ENCODE measurements around the gene SMG9. TPM values are rescaled to one million over a fixed set of nuclear protein-coding genes. Genes with fewer than 3 reads are reported as not detected.

SMG9 gene
- total and polyA plus RNA-seq, 2 of the 4 experiments (the other 2 are of a cell fraction): 4.8 to 24.3 TPM

DNA sequence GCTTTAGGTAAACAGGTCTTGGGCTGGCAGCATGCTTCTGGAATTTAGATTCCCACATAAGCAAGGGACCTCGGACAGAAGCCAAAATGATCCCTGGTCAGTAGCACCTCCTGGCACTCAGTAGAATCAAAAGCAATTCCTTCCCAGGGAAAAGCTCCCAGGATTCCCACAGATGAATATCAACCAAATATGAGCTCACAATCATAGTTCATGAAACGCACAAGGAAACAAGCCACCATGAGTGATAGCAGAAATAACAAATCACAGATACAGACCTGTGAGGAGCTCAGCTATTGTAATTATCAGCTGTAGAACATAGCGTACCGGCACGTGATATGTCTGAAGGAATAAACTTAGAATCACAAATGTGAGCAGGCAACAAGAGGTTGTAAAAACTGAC, 63.0 kb downstream of the SMG9 start:
- no peak overlapping the region for H3K18ac ChIP-seq (ENCODE audit: low read depth, low read length)
- H3K27me3 ChIP-seq (ENCODE audit: control insufficient read depth, insufficient read depth, low read length): peaks cover 2% of the 10 kb centered on the region
- H2BK20ac ChIP-seq (ENCODE audit: low read depth, low read length): no peak overlapping the region
- H3K4ac ChIP-seq (ENCODE audit: low read depth, low read length): no peak overlapping the region
- no peak overlapping the region for H2AFZ ChIP-seq (replicated peaks; ENCODE audit: low read length, poor library complexity)
- no peak overlapping the region for H2AK5ac ChIP-seq (ENCODE audit: low read depth, low read length)
- H3K9me1 ChIP-seq (ENCODE audit: insufficient read depth, low read length): no peaks in the 10 kb centered on the region
- no peak overlapping the region for H3K4me3 ChIP-seq (ENCODE audit: insufficient read depth, low read depth, low read length)
- no peak overlapping the region for H3K4me2 ChIP-seq (ENCODE audit: low read depth, low read length)
- no peak overlapping the region for H3K56ac ChIP-seq (ENCODE audit: extremely low read depth, insufficient read depth, low read length)
- no peaks in the 10 kb centered on the region for H4K20me1 ChIP-seq (ENCODE audit: insufficient read depth, low read length)
- H3K23ac ChIP-seq (ENCODE audit: low read depth, low read length): no peak overlapping the region
- 59% methylated on average over 3 of the region's 5 CpGs; no CpG with 5 or more reads in 1 of the 2 experiments for WGBS, 2 experiments (ENCODE audit: extremely low coverage in 2 of 2, insufficient read length in 1 of 2)
- no peak overlapping the region for H3K14ac ChIP-seq (replicated peaks; ENCODE audit: low read depth, low read length)
- no peak overlapping the region for H2BK5ac ChIP-seq (ENCODE audit: low read depth, low read length, poor library complexity, severe bottlenecking)
- no peak for DNase-seq
- H4K91ac ChIP-seq (ENCODE audit: insufficient read depth, low read depth, low read length): no peak overlapping the region
- no peaks in the 10 kb centered on the region for H3K36me3 ChIP-seq (ENCODE audit: control insufficient read depth, insufficient read depth, low read length)
- no peak overlapping the region for H2AK9ac ChIP-seq (replicated peaks; ENCODE audit: low read depth, low read length, poor library complexity)
- dilution Hi-C loops (cut with HindIII; ENCODE audit: low sequenced_read_pairs, unreplicated experiment) (no loop called here), in situ Hi-C loops (cut with MboI; ENCODE audit: low sequenced_read_pairs) (no loop called here), intact Hi-C loops (cut with micrococcal nuclease) (no loop called here)
- no peak for ATAC-seq (ENCODE audit: low read depth)
- no peak overlapping the region for H2BK15ac ChIP-seq (ENCODE audit: low read depth, low read length)
- H3K79me1 ChIP-seq (ENCODE audit: low read depth in 1 of 2, low read length in 2 of 2): no peaks in the 10 kb centered on the region
- H3K9ac ChIP-seq (ENCODE audit: low read depth, low read length): no peak overlapping the region
- H4K5ac ChIP-seq (ENCODE audit: low read depth, low read length): no peak overlapping the region
- peaks cover 28% of the 10 kb centered on the region for H3K9me3 ChIP-seq (ENCODE audit: control insufficient read depth, insufficient read depth, low read length)
- TF ChIP-seq POLR2A (IDR thresholded peaks at IDR 0.05; ENCODE audit: low read depth, low read length) (no peak), CHD1 (IDR thresholded peaks at IDR 0.05; ENCODE audit: low read depth, low read length) (no peak), NFE2L2 (IDR thresholded peaks at IDR 0.05; ENCODE audit: low read depth, low read length) (no peak)
- TF ChIP-seq, protein P1, sequence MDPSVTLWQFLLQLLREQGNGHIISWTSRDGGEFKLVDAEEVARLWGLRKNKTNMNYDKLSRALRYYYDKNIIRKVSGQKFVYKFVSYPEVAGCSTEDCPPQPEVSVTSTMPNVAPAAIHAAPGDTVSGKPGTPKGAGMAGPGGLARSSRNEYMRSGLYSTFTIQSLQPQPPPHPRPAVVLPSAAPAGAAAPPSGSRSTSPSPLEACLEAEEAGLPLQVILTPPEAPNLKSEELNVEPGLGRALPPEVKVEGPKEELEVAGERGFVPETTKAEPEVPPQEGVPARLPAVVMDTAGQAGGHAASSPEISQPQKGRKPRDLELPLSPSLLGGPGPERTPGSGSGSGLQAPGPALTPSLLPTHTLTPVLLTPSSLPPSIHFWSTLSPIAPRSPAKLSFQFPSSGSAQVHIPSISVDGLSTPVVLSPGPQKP (IDR thresholded peaks at IDR 0.05; ENCODE audit: borderline replicate concordance, low read depth, low read length): no peak
- TF ChIP-seq, protein P2, sequence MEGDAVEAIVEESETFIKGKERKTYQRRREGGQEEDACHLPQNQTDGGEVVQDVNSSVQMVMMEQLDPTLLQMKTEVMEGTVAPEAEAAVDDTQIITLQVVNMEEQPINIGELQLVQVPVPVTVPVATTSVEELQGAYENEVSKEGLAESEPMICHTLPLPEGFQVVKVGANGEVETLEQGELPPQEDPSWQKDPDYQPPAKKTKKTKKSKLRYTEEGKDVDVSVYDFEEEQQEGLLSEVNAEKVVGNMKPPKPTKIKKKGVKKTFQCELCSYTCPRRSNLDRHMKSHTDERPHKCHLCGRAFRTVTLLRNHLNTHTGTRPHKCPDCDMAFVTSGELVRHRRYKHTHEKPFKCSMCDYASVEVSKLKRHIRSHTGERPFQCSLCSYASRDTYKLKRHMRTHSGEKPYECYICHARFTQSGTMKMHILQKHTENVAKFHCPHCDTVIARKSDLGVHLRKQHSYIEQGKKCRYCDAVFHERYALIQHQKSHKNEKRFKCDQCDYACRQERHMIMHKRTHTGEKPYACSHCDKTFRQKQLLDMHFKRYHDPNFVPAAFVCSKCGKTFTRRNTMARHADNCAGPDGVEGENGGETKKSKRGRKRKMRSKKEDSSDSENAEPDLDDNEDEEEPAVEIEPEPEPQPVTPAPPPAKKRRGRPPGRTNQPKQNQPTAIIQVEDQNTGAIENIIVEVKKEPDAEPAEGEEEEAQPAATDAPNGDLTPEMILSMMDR (conservative IDR thresholded peaks at IDR 0.05; ENCODE audit: low read depth, low read length): no peak
- TF ChIP-seq, protein P3, sequence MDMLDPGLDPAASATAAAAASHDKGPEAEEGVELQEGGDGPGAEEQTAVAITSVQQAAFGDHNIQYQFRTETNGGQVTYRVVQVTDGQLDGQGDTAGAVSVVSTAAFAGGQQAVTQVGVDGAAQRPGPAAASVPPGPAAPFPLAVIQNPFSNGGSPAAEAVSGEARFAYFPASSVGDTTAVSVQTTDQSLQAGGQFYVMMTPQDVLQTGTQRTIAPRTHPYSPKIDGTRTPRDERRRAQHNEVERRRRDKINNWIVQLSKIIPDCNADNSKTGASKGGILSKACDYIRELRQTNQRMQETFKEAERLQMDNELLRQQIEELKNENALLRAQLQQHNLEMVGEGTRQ (IDR thresholded peaks at IDR 0.05; ENCODE audit: low read depth, low read length): no peak
- peaks cover 2% of the 10 kb centered on the region; the same call in 1 of the 2 replicates for H3K4me1 ChIP-seq (ENCODE audit: control insufficient read depth, insufficient read depth, low read length)
- no TSS peak for BruUV-seq (replicated peaks)
- H2BK120ac ChIP-seq (ENCODE audit: low read depth, low read length): no peak overlapping the region
- POLR2A ChIA-PET (ENCODE audit: unreplicated experiment): no interaction called here
- CTCF ChIA-PET: no interaction called here
- H4K8ac ChIP-seq (ENCODE audit: low read depth in 2 of 2, low read length in 2 of 2): no peak overlapping the region
- H3K27ac ChIP-seq (ENCODE audit: insufficient read depth, low read length): no peak overlapping the region
